ENCODE measurements around the gene MOCS1.

DNA sequence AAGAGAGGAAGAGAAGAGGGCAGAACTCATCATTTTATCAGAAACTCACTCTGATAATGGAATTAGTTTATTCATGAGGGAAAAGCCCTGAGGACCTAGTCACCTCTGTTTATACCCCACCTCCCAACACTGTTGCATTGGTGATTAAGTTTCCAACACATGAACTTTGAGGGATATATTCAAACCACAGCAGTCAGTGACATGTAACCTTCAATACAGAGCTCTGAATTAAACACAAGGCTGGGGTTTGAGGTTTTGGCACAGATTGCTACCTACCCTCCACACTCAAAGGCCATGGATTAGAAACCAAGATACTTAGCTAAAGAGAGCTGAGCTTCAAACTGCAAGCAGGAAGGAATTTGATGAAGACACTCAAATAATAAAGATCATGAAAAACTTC, 48.5 kb upstream of the MOCS1 start:
- no peak for TF ChIP-seq CTCF (IDR thresholded peaks at IDR 0.05)
- TF ChIP-seq ZFX (IDR thresholded peaks at IDR 0.05; ENCODE audit: borderline replicate concordance), result no peak

Data from 22Rv1 (cell line).